GM20431 (cell line): ENCODE results near the gene TMIGD3.

ENCODE experiments used
- in situ Hi-C: fragments of 300-500 bp; cut with MseI, MboI; formaldehyde crosslinking; loops from one replicate; pipeline ENCODE4 v1.15.0; 2020; ENCODE audit warnings: low sequenced_read_pairs; ENCODE audit not compliant: unreplicated experiment

Gene TMIGD3

DNA sequence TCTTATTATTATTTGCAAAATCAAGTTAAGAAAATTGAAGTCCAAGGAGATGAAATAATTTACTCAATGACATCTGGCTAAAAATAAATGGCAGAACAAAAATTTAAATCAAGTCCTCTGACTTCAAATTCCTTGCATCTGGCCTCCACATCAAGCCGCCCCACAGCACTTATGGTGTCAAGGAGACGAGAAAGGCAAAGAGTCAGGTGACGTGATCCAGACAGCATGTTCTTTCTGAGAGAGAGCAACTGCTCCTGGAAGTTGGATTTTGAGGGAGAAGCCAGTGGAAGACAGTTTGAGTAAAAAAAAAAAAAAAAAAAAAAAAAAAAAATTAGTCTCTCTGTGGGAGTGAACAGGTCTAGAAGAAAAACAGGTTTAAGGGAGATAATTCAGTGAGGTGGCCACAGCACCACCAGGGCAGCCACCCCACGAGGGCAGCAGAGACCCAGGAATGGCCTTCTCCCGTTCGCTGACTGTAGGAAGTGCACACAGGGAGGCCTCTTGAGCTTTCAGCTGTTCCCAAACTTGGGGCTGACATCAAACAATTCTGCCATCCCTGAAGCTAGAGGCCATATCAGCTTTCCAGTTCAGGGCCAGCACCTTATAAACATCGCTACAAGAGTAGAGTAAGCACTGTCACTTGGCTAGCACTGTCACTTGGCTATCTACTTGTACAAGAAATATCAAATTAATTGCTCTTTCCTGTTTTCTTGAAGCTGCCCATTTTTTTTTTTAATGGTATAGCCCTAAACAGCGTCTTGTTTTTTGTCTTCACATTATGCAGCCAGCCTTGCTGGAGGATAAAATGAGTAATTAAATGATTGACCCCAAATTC lies 21.8 kb downstream of the TMIGD3 start:
- in situ Hi-C loops, result no loop called here

DNA sequence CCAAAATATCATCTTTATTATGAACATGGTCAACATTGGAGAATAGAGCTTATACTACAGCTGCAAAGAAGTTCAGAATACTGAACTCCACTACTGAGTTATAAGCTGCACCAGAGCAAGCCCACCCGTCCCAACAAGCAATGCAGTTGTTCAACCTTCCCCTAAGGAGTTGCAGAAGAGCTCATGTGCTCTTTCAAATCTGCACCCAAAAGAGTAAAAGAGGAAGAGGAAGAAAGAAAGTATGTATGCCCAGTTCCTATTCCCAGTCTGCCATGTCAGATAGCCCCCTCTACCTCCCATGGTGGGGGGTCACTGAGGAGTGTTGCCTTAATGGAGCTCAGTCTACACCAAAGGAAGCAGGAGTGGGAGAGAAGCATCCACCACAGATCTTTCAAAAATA lies 22.8 kb downstream of the TMIGD3 start:
- in situ Hi-C loops, result no loop called here

DNA sequence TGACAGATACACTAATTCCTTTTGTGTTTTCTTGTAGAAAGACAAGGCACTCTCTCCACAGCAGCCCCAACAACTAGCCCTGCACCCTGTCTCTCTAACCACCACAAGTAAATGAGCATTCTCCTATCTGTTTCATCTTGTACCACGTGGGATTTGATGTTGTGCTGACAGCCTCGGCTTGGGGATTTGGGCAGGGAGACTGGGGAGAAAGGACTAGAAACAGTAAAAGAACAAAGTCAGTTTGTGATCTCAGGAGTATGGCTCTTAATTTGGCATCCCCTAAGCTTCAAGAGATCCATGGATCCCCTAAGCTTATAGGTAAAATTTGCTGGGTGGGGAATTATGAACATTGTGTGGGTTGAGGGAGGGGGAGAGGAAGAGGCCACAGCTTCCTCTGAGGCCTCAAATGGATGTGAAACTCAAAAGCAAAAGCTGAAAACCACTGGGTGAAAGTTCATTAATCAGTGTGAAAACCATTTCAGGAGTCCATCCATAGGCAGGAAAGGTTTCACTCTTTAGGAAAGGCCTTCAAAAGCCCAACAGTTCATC lies 26.6 kb downstream of the TMIGD3 start:
- in situ Hi-C loops, result no loop called here

DNA sequence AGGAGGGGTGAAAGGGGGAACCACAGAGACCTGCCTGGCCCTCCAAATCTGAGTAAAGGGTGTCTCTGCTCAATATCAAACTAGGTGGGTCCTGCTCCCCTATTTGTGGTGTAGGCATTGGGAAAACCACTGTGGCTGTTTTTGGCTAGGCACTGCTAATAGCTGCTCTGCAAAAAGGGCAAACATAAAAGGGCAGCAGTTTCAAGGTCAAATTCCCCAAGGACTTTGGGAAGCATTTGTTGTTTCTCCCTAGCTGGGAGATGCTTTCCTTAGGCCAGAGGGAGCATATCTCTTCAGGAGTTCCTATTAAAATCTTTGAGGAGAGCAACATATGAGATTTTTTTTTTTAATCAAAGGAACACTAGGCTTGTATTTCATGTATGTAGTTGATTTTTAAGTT lies 27.2 kb downstream of the TMIGD3 start:
- in situ Hi-C loops, result no loop called here

DNA sequence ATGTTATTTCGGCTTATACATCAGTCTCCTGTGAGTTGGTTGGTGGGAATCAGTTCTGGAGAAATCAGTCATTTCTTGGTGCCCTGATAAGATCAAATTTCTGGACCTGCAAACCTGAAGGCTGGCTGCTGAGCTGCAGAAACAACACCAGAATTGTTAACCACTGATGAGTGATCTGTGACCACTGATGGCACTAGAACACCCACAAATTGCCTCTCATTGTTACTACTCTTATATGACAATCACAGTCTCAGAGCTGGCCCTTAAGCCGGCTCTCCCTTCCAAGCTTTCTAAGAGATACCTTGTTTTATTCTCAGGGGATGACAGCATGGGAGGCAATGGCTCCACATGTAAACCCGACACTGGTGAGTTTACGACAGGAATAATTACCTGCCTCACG lies 27.7 kb downstream of the TMIGD3 start:
- in situ Hi-C loops, result no loop called here

DNA sequence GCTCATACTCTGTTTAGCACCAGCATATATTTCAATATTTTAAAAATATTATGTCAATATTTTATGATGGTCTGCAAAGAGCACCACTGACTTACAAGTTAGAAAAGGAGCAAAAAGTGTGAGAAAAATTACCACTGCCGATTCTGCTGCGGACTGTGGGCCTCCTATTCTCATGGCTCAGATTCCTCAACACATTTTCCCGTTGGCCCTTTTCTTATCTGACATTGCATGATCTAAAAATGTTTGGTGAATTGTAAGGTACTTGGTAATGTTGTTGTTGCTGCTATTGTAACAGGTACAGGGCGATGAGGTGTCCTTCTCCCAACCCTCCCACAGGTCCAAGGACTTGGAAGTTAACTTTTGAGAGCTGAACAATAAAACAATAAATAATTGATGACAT lies 28.9 kb downstream of the TMIGD3 start:
- in situ Hi-C loops, result no loop called here

DNA sequence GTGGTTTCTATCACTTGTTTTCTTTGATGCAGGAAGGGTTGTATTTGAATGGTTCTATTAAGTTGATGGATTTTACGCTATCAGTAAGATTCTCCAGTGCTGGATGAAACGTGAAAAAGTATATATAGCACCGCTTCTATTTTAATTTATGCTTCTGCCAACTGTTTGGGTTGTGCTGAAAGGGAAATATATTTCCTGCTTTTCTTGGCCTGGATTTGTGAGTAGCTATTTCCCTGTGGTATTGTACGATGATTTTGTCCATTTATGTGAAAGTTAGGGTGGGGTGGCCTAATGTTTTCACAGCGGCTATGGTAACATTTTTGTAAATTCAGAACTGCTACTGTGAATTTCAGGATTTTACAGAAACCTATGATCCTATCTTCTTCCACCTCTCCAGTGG lies 29.3 kb downstream of the TMIGD3 start:
- in situ Hi-C loops, result no loop called here

DNA sequence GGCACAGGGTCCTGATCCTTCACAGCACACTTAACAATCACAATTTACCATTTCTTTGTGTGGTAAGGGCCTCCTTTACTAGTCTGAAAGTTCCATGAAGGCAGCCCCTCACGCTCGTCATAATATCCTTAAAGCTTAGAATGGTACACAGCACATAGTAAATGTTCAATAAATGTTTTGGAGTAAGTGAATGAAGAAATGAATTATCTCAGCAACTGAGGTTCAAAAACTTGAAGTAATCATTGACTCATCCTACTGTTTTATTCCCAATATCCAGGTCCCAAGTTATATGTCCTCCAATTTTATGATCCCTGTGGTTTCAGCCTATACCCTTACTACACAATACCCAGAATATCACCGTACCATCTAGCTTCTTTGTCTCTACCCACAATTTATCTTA lies 31.9 kb downstream of the TMIGD3 start:
- in situ Hi-C loops, result no loop called here

DNA sequence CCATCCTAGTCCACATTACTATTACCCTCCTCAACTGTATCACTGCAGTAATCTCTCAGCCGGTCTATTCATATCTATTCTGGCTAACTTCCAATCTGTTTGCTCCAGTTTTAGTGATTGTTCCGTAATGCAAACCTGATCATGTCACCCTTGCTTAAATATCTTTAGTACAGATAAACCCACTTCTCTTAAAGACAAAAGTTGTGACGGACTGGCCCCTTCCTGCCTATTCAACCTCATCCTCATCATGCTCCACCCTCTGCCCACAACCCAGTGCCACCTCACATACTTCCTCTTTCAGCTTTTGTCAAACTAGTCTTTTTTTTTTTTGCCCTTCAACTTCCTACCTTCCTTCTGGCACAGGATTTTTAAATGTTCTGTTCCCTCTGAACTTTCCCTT lies 32.4 kb downstream of the TMIGD3 start:
- in situ Hi-C loops, result no loop called here

DNA sequence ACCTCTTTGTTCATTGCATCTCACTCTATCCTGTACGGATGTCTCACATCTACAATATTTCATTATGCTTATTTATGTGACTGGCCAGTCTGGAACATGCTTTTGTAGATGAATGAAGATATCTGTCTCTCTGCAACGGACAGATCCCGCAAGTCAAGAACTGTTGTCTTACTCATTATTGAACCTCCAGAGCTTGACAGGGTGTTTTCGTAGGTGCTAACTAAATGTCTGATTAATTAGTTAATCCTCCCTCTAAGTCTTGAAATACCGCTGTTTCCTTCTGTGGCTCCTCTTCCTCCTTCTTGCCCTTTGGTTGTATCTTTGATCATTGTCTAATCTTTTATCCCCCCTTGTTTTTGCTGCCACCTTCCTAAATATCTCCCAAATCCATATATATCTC lies 32.8 kb downstream of the TMIGD3 start:
- in situ Hi-C loops, result no loop called here

DNA sequence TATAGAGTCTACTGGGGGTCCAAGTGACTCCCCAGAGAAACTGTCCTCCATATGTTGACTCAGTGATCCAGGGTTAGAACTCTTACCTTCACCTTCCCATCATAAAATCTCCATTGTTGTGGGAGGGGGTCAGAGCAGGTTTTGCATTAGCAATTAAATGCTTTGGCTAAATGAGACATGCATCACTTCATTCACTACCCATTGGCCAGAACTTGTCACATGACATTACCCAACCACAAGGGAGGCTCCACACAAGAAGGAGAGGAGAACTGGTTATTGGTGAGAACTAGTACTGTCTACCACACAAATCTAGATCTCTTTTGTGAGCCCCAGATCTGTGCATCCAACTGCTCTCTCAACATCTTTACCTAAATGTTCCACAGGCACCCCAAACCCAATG lies 33.9 kb downstream of the TMIGD3 start:
- in situ Hi-C loops, result no loop called here

DNA sequence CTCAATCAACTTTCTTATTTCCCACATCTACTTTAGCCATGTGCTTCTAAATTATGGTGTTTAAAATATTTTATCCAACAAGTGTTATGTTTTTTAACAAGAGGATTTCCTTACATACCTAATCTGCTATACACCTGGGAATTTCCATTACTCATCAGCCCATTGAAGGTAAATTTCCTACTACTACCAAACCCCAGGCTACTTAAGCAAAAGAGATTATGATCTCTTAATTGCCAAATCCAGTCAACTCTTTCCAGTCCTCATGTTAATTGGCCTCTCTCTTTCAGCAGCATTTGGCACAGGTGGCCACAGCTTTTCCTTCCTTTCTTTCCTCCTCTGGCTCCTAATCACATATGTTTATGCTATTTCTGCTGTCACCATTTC lies 34.7 kb downstream of the TMIGD3 start:
- in situ Hi-C loops, result no loop called here

DNA sequence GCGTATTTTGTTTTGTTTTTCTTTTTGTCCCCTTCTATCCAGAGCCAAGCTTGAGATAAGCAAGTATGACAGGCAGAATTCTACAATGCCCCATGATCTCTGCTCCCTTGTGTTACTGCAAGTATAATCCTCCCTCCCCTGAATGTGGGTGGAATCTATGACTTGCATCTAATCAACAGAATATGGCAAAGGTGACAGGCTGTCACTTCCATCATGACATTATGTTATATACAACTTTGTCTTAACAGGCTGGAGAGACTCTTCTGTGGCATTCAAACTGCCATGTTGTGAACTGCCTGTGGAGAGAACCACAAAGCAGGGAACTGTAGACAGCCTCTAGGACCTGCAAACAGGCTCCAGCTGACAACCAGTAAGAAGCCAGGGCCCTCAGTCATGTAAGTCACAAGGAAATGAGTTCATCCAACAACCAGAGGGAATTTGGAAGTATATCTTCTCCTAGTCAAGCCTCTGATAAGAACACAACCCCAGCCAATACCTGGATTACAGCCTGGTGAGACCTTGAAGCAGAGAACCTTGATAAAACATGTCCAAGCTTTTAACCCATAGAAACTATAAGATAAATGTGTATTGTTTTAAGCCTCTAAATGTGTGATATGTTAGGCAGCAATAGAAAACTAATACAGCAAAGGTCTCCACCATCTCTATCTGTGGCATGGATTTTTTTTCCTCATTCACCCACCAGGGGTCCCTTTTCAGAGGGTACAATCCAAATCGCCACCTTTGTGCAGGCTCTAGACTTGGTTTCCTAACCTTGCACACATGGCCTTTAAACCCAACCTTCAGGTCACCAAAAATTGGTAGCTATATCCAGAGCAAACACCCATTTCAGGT lies 35.3 kb downstream of the TMIGD3 start:
- in situ Hi-C loops, result no loop called here

DNA sequence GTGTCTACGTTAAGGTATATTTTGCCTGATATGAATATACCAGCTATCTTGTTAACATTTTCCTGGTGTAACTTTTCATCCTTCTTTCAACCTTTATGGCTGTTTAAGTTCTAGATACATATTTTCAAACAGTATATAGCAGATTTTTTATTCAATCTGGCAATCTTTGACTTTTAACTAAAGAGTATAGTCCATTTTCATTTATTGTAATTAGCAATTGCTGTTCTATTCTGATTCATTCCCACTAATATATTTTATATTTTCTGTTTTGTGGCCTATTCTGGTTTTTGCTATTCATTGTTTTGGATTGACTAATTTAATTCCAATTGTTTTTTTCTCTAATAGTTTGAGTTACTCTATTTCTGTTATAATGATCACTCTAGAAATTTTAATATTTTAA lies 37.0 kb downstream of the TMIGD3 start:
- in situ Hi-C loops, result no loop called here

DNA sequence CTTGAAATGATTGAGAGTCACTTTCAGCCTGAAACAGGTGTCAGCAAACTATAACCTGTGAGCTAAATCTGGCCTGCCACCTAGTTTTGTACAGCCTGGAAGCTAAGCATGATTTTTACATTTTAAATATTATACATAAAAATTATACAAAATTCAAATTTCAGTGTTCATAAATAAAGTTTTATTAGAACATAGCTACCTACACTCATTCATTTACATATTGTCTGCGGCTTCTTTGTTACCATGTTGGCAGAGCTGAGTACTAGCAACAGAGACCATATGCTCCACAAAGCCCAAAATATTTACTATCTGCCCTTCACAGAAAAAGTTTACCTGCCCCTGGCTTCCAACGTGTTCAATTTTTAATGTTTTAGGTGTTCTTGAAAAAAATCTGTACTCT lies 37.7 kb downstream of the TMIGD3 start:
- in situ Hi-C loops, result no loop called here

DNA sequence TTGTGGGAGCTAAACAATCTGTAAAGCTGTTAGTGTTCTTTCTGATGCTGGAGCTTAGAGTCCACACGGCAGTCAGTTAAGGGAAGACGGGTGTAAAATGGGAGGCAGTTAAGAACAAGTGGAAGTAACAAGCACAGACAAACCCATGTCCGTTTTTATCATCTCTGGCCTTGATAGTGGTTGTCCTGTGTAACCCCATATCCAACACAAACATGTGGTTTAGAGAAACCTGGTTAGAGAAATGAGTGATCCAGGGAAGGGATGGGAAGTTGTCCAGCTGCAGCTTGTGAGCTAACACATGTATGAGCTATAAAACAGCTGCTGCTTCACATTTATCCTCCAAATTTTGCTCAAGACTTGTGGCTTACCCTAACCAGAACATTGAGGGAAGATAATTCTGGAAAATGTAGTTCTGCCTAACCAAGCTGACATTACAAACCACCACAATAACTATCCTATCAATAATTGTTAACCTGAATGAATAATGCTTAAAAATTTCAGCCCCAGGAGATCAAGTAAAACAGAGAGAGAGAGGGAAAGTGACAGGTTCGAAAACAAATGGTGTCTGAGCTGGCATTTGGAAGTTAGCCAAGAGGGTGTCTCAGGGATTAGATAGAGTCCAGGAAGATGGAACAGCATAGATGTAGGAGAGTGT lies 40.3 kb downstream of the TMIGD3 start:
- in situ Hi-C loops, result no loop called here

DNA sequence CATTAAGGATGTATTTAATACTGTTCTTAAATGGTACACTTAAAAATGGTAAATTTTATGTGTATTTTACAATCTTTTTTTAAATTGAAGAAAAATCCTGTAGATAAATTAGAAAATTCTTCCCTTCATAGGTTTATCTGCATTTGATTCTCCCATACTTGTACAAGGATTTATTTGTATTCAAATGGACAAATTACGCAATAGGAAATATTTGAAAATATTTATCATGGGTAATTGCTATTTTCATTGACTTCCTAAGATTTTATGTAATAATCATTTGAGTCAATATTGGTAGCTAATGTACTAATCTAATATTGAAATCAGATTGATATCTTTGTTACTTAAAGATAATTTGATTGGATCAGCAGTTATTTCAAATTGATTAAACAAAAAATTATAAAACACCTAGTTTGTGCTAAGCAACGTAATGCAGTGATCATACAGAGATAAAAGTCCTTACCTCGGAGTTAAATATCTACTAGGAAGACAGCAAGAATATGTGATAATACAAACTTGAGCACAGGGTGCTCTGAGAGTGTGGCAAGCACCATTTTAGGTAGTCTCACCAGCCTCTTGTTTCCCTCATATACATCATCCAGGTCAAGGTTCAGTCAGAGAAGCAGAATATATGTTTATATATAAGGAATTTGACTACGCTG lies 40.9 kb downstream of the TMIGD3 start:
- in situ Hi-C loops, result no loop called here

DNA sequence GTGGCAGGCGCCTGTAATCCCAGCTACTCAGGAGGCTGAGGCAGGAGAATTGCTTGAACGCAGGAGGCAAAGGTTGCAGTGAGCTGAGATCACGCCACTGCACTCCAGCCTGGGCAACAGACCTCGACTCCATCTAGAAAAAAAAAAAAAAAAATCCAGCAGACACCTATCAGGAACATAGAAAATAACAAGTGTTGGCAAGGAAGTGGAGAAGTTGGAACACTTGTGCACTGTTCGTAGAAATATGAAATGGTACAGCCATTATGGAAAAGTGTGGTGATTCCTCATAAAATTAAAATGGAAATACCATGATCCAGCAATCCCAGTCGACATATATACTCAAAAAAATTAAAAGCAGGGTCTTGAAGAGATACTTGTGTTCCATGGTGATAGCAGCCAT lies 41.7 kb downstream of the TMIGD3 start:
- in situ Hi-C loops, result no loop called here

DNA sequence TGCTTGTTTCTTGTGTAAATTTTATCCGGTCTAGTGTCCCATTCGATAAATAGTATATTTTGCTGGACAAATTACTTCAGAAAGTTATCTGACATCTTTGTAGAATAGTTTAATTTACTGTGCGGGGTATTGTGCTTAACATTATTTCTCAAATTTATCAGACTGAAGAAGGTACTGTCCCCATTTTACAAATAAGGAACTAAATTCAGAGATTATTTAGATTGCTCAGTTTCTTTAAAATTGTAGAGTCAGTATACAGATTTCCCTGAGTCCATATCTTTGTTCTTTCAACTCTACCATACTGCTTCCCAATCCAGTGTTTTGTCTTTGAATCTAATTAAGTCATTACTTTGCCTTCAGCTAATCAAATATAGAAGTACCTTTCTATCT lies 47.8 kb downstream of the TMIGD3 start:
- in situ Hi-C loops, result no loop called here
